GM12872 (cell line): Measurements from ENCODE around the gene MID1.

Experiments used
- TF ChIP-seq, protein P1 (sequence below): IDR thresholded peaks from 3 replicates; pipeline ENCODE4 v1.5.1; 2011; ENCODE audit warnings: low read depth, mild to moderate bottlenecking, low read length, moderate library complexity; ENCODE audit not compliant: insufficient read depth

MID1 gene

GRCh38 chrX:10480861-10481260 is 139.5 kb downstream of the MID1 start:
- TF ChIP-seq, protein P1, sequence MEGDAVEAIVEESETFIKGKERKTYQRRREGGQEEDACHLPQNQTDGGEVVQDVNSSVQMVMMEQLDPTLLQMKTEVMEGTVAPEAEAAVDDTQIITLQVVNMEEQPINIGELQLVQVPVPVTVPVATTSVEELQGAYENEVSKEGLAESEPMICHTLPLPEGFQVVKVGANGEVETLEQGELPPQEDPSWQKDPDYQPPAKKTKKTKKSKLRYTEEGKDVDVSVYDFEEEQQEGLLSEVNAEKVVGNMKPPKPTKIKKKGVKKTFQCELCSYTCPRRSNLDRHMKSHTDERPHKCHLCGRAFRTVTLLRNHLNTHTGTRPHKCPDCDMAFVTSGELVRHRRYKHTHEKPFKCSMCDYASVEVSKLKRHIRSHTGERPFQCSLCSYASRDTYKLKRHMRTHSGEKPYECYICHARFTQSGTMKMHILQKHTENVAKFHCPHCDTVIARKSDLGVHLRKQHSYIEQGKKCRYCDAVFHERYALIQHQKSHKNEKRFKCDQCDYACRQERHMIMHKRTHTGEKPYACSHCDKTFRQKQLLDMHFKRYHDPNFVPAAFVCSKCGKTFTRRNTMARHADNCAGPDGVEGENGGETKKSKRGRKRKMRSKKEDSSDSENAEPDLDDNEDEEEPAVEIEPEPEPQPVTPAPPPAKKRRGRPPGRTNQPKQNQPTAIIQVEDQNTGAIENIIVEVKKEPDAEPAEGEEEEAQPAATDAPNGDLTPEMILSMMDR: no peak

- TF ChIP-seq, protein P1: no peak
Observed at GRCh38 chrX:10479508-10479907, 140.9 kb downstream of the MID1 start.

DNA sequence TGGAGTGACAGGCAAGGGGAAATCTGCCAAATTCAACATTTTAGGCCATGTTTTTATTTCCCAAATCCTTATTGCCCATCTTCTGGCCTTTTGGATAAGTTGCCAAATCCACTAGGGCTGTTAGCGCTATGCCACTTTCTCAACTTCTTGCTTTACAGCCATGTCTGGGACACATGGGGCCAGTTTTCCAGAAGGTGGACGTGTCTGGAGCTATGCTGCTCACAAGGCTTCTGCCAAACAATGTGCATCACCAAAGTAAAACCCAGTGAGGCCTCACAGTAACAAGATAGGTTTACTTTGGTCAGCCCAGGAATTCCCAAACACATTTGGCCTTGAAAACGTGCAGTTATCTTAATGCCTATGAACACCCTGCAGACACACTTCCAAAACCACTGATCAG is 142.9 kb downstream of the MID1 start:
- TF ChIP-seq, protein P1: no peak

GRCh38 chrX:10474913-10475568 is 145.3 kb downstream of the MID1 start:
- TF ChIP-seq, protein P1: no peak

GRCh38 chrX:10474510-10474909 is 145.9 kb downstream of the MID1 start:
- TF ChIP-seq, protein P1: no peak

GRCh38 chrX:10471418-10471817 is 149.0 kb downstream of the MID1 start:
- TF ChIP-seq, protein P1: no peak

GRCh38 chrX:10470009-10470408 is 150.4 kb downstream of the MID1 start:
- TF ChIP-seq, protein P1: no peak

DNA sequence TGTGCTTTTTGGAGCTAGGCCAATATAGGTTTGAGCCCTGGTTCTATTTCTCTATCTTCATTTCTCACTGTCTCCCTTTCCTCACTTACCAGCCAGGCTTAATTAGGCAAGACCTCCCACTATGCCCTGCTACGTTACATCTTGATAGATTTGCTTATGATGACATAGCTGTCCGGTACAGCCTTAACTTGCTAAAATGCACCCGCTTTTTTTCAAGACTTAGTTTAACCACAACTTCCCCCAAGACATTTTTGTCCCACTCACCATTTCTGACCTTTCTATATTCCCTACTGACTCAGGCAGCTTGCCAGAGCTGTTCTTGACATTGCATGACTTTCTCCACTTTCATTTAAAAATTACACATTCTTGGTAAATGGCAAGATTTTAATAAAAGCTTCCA is 152.6 kb downstream of the MID1 start:
- TF ChIP-seq, protein P1: no peak
